ENCODE results near the gene RAMP3. TPM values are rescaled to one million over a fixed set of nuclear protein-coding genes. Genes with fewer than 3 reads are reported as not detected.
"Not testable (repeated sequence)": the region's sequence is repeated elsewhere in the genome, so short reads cannot be mapped to it uniquely, and the experiment has no call there.

The RAMP3 gene
- total RNA-seq, 2 experiments from 2014 or later: not detected

- DNase-seq (no peak), ATAC-seq (no peak)
- peaks cover 15% of the 10 kb centered on the region for H3K27me3 Mint-ChIP-seq
- ChIA-PET CTCF (interaction anchor here (1.1 to 1.5 kb wide), 4 partner anchors 12 to 67 kb away, joined by 3 to 5 read pairs (median 4); no protein-coding TSS in a partner anchor), POLR2A (no interaction called here)
- no peaks in the 10 kb centered on the region for H3K9me3 Mint-ChIP-seq
- H3K4me3 Mint-ChIP-seq: no peak overlapping the region
- H3K27ac Mint-ChIP-seq: peak overlapping the region; percentile 74
- H3K36me3 Mint-ChIP-seq (ENCODE audit: low read depth): no peaks in the 10 kb centered on the region
- TF ChIP-seq CTCF (IDR thresholded peaks at IDR 0.05): no peak
- intact Hi-C loops (cut with micrococcal nuclease): no loop called here
- peaks cover 40% of the 10 kb centered on the region for H3K4me1 Mint-ChIP-seq (ENCODE audit: low read depth)
Observed at GRCh38 chr7:45203036-45203435, 45.4 kb downstream of the RAMP3 start.

GRCh38 chr7:45203459-45203858 is 45.9 kb downstream of the RAMP3 start:
- peaks cover 17% of the 10 kb centered on the region for H3K27me3 Mint-ChIP-seq
- H3K4me1 Mint-ChIP-seq (ENCODE audit: low read depth): peaks cover 40% of the 10 kb centered on the region
- POLR2A ChIA-PET: interaction anchor here (1.3 kb wide), 1 partner anchor 13 kb away, joined by 3 read pairs; no protein-coding TSS in a partner anchor
- DNase-seq (no peak), ATAC-seq (no peak)
- CTCF ChIA-PET: interaction anchor here (1.1 to 1.5 kb wide), 4 partner anchors 12 to 67 kb away, joined by 3 to 5 read pairs (median 4); no protein-coding TSS in a partner anchor
- peak overlapping the region; percentile 74 for H3K27ac Mint-ChIP-seq
- no peak overlapping the region for H3K4me3 Mint-ChIP-seq
- no peaks in the 10 kb centered on the region for H3K9me3 Mint-ChIP-seq
- TF ChIP-seq CTCF (IDR thresholded peaks at IDR 0.05): no peak
- intact Hi-C loops (cut with micrococcal nuclease): no loop called here
- H3K36me3 Mint-ChIP-seq (ENCODE audit: low read depth): no peaks in the 10 kb centered on the region

GRCh38 chr7:45203936-45204445 is 46.4 kb downstream of the RAMP3 start:
- ATAC-seq: peak; percentile 95
- ChIA-PET CTCF (interaction anchor here (1.1 to 1.5 kb wide), 6 partner anchors 8 to 68 kb away, joined by 3 to 5 read pairs (median 4); no protein-coding TSS in a partner anchor), POLR2A (interaction anchor here (1.3 kb wide), 1 partner anchor 12 kb away, joined by 3 read pairs; no protein-coding TSS in a partner anchor)
- no peak for TF ChIP-seq CTCF (IDR thresholded peaks at IDR 0.05)
- DNase-seq: no peak
- peak overlapping the region; percentile 6 for H3K4me3 Mint-ChIP-seq
- peaks cover 36% of the 10 kb centered on the region for H3K4me1 Mint-ChIP-seq (ENCODE audit: low read depth)
- no peaks in the 10 kb centered on the region for H3K36me3 Mint-ChIP-seq (ENCODE audit: low read depth)
- H3K9me3 Mint-ChIP-seq: no peaks in the 10 kb centered on the region
- H3K27ac Mint-ChIP-seq: peak overlapping the region; percentile 74
- H3K27me3 Mint-ChIP-seq: peaks cover 21% of the 10 kb centered on the region
- intact Hi-C loops (cut with micrococcal nuclease): no loop called here

GRCh38 chr7:45206266-45206665 is 48.7 kb downstream of the RAMP3 start:
- H3K36me3 Mint-ChIP-seq (ENCODE audit: low read depth); ATAC-seq; DNase-seq; intact Hi-C loops (cut with micrococcal nuclease); H3K27ac Mint-ChIP-seq; H3K9me3 Mint-ChIP-seq; H3K4me3 Mint-ChIP-seq: not testable (repeated sequence)
- ChIA-PET CTCF (interaction anchor here (0.9 to 3.8 kb wide), 6 partner anchors 8 to 53 kb away, joined by 3 to 18 read pairs (median 4); no protein-coding TSS in a partner anchor), POLR2A (interaction anchor here (1.2 to 1.4 kb wide), 2 partner anchors 10 to 17 kb away, joined by 4 to 5 read pairs; no protein-coding TSS in a partner anchor)
- Mint-ChIP-seq H3K4me1 (ENCODE audit: low read depth) (peaks cover 30% of the 10 kb centered on the region), H3K27me3 (peaks cover 18% of the 10 kb centered on the region)

- CTCF ChIA-PET; H3K4me3 Mint-ChIP-seq; intact Hi-C loops (cut with micrococcal nuclease): not testable (repeated sequence)
Observed at GRCh38 chr7:45209909-45210308, 52.3 kb downstream of the RAMP3 start.

GRCh38 chr7:45211066-45211465 is 53.5 kb downstream of the RAMP3 start:
- intact Hi-C loops (cut with micrococcal nuclease): no loop called here
- DNase-seq (no peak), ATAC-seq (no peak)
- H3K9me3 Mint-ChIP-seq: no peaks in the 10 kb centered on the region
- no peaks in the 10 kb centered on the region for H3K4me1 Mint-ChIP-seq (ENCODE audit: low read depth)
- no peak overlapping the region for H3K4me3 Mint-ChIP-seq
- peaks cover 46% of the 10 kb centered on the region for H3K27me3 Mint-ChIP-seq
- TF ChIP-seq CTCF (IDR thresholded peaks at IDR 0.05): no peak
- H3K27ac Mint-ChIP-seq: no peak overlapping the region
- POLR2A ChIA-PET: no interaction called here
- H3K36me3 Mint-ChIP-seq (ENCODE audit: low read depth): no peaks in the 10 kb centered on the region
- CTCF ChIA-PET: no interaction called here

More at GRCh38 chr7:45209909-45210308, 52.3 kb downstream of the RAMP3 start:
- not testable (repeated sequence) for DNase-seq; H3K27ac Mint-ChIP-seq; ATAC-seq; H3K9me3 Mint-ChIP-seq; H3K36me3 Mint-ChIP-seq (ENCODE audit: low read depth)
- Mint-ChIP-seq H3K27me3 (peaks cover 37% of the 10 kb centered on the region), H3K4me1 (ENCODE audit: low read depth) (peaks cover 11% of the 10 kb centered on the region)
- POLR2A ChIA-PET: interaction anchor here (1.1 kb wide), 1 partner anchor 14 kb away, joined by 3 read pairs; no protein-coding TSS in a partner anchor

All from activated CD8-positive, alpha-beta T cell treated with anti-CD3 and anti-CD28 coated beads for 36 hours (primary cell).